Mesodermal cell (in vitro differentiated cells): Measurements from ENCODE around the gene LFNG.

Source experiments
- H3K27ac ChIP-seq: 2 replicates; pipeline ENCODE4 v1.7.0; 2013; ENCODE audit warnings: mild to moderate bottlenecking, low read depth, low read length, moderate library complexity; ENCODE audit not compliant: severe bottlenecking
- H3K36me3 ChIP-seq: 2 replicates; pipeline ENCODE4 v1.7.1; 2013; ENCODE audit warnings: mild to moderate bottlenecking, low read length, moderate library complexity; ENCODE audit not compliant: control insufficient read depth, insufficient read depth
- H3K4me1 ChIP-seq: one replicate; pipeline ENCODE4 v1.7.1; 2013; ENCODE audit warnings: mild to moderate bottlenecking, low read length; ENCODE audit not compliant: insufficient read depth, control insufficient read depth, poor library complexity, severe bottlenecking
- H3K4me3 ChIP-seq: 2 replicates; pipeline ENCODE4 v1.7.0; 2013; ENCODE audit warnings: low read length, control low read depth, mild to moderate bottlenecking; ENCODE audit not compliant: insufficient read depth, poor library complexity, severe bottlenecking; ENCODE audit errors: extremely low read depth
- H3K9me3 ChIP-seq: 2 replicates; pipeline ENCODE4 v1.7.1; 2013; ENCODE audit warnings: mild to moderate bottlenecking, low read length, moderate library complexity; ENCODE audit not compliant: control insufficient read depth
- WGBS, 2 experiments: methylation state at CpG; one replicate each; pipeline ENCODE4 v1.1.5; 2013; ENCODE audit warnings: missing lambda C conversion rate in 2 of 2; ENCODE audit not compliant: insufficient coverage in 2 of 2; 5-methylcytosine and 5-hydroxymethylcytosine counted together

Gene LFNG

DNA sequence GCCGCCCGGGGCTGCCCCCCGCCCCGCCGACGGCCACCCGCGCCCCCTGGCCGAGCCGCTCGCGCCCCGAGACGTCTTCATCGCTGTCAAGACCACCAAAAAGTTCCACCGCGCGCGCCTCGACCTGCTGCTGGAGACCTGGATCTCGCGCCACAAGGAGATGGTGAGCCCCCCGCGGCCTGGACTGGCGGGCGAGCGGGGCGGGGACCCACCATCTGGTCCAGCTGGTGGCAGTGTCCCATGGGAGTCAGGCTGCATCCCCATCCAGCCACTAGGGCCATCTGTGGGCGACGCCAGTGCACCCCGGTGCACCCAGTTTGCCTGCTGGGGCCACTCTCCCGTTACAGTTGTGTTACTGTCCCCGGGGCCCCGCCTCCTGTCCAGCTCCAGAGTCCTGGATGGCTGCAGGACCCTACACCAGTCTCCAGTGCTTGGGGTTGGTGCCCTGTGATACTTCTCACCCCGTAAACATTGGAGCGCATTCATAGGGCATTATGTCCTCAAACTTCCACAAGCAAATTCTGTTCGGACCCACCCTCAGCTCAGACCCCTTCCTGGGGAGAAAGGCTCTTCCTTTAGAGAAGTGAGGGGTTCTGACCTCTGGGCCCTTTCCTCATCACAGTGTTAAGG is 672 bp downstream of the LFNG start:
- H3K4me3 ChIP-seq, result peak overlapping the region; percentile 58
- 1% methylated on average over 27 to 34 of the region's 37 CpGs for WGBS, 2 experiments
- H3K4me1 ChIP-seq, result peaks cover 56% of the 10 kb centered on the region
- no peak overlapping the region for H3K27ac ChIP-seq
- H3K9me3 ChIP-seq, result no peaks in the 10 kb centered on the region
- peaks cover 3% of the 10 kb centered on the region for H3K36me3 ChIP-seq

DNA sequence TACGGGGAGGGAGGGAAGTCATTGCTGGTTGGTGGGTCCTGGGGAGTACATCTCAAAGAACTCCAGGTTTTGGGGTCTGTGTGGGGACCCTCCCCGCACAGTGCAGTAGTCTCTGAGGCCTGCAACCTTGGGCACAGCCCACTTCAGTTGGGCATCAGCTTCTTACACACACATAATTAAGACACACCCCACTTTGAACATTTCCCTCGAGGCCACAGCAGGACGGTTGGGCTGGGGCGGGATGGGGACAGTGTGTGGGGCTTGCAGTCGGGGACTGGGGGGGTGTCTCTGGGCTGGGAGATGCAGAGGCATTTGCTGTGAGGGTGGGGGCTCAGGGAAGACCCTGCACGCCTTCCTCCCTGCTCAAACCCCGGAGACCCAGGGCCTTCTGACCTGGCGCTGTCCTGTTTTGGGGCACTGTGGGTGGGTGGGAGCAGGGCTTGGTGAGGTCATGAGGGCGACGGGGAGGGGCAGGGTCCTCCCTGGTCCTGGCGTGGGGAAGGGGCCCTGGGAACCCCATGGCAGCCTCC is 1.3 kb downstream of the LFNG start:
- 18 to 28% methylated on average over 5 of the region's 12 CpGs for WGBS, 2 experiments
- Histone ChIP-seq H3K27ac (no peak overlapping the region), H3K9me3 (no peaks in the 10 kb centered on the region), H3K4me1 (peaks cover 56% of the 10 kb centered on the region), H3K4me3 (peak overlapping the region; percentile 58), H3K36me3 (peaks cover 6% of the 10 kb centered on the region)

DNA sequence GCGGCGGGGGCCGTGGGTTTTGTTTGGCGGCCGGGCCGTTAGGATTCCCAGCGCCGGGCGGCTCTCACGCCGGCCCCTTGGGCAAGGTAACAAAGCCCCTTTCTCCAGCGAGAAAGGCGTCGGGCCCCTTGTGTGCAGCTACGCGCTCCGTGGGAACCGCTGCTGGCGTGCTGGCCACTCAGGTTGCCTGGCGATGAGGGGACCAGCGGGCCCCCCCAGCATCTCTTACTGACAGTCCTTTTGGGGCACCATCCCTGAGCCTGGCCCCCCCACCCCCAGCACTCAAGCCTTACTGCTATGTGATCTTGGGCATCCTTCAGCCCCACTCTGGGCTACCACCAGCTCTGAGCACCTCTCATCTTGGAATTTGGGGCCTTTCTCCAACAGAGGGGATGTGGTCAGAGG is 1.8 kb downstream of the LFNG start:
- Histone ChIP-seq H3K4me3 (peak overlapping the region; percentile 58), H3K4me1 (peaks cover 52% of the 10 kb centered on the region), H3K27ac (peak overlapping the region; percentile 23), H3K36me3 (peaks cover 9% of the 10 kb centered on the region), H3K9me3 (no peaks in the 10 kb centered on the region)
- WGBS, 2 experiments, result 23 to 36% methylated on average over 19 to 20 of the region's 21 CpGs

DNA sequence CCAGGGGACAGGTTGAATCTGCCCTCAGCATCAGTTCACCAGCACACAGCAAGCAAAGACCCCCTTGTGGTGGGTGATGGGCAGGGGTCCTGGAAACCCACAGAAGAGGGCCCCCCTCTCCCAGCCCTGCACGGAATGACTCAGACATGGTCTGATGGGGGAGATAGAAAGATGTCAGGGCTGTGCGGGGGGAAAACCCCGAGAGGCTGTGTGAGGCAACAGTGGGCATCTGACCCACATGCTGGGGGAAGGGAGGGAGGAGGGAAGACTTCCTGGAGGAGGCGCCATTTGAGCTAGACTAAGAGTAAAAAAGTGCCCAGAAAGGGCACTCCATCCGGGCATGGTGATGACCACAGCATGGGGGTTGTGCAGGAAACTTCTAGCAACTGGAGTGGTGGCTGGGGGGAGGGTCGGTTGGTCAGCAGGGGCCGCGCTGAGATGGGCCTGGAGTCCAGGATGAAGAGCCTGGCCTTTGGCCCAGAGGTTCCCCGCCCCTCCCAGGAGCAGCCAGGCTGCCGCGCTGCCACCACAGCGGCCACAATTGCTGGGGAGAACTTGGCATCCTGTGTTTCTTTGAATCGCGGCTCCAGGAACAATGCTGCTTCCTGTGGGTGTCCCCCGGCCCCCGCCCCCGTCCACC is 2.5 kb downstream of the LFNG start:
- WGBS, 2 experiments, result 31 to 43% methylated on average over 8 to 17 of the region's 17 CpGs
- H3K4me3 ChIP-seq, result peak overlapping the region; percentile 58

DNA sequence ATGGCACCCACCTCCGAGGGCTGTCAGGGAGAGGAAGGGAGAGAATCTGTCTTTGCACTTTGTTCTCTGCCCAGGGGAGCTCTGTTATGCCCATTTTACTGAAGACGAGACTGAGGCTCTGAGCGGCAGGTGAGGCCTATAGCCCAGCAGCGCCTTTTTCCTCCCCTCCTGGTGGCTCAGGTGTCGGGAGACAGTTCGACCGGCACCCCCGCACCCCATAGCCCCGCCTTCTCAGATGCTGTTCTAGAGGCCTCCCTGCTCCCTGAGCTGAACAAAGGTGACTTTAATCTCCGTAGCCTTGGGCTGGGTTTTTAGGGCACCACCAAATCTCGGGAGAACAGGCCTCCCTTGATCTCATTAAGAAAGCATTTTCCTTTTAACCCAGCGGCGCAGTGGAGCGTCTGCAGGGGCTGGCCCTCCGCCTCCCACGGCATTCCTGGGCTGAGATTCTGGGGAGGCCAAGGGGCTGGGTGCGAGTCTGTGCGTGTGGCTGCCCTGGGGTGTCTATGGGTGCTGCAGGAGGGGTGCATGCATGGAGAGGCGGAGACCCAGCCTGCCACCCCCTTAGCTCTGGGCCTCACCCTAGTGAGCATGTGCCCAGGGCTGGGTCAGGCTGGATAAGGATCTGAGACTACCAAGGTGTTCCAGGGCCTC is 3.3 kb downstream of the LFNG start:
- H3K27ac ChIP-seq, result no peak overlapping the region
- peaks cover 44% of the 10 kb centered on the region for H3K4me1 ChIP-seq
- H3K4me3 ChIP-seq, result peak overlapping the region; percentile 58
- WGBS, 2 experiments, result 44 to 45% methylated on average over 18 to 19 of the region's 19 CpGs
- H3K9me3 ChIP-seq, result no peaks in the 10 kb centered on the region
- H3K36me3 ChIP-seq, result peaks cover 22% of the 10 kb centered on the region

More for the DNA sequence above, 2.5 kb downstream of the LFNG start:
- H3K9me3 ChIP-seq, result no peaks in the 10 kb centered on the region
- peak overlapping the region; percentile 5 for H3K27ac ChIP-seq
- peaks cover 45% of the 10 kb centered on the region for H3K4me1 ChIP-seq
- H3K36me3 ChIP-seq, result peaks cover 16% of the 10 kb centered on the region

DNA sequence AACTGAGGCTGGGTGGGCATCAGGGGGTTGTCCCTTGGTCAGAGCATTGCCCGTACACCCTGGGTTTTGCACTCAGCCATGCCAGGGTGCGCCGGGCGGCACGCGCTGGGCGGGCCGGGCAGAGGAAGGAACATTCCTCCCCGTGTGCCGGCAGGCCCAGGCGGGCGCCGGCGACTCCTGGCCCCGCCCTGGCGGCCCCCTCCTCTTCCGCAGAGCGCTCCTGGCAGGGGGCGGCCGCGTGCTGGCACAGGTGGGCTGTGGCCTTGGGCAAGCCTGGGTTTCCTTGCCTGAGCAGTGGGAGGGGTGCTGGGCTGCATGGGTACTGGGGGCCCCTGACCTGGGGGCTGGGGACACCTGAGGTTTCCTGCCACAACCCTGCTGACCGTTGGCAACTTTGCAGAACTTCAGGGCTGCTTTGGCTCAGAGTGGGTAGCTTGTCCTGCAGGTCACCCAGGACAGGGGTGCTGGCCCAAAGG is 3.9 kb downstream of the LFNG start:
- H3K36me3 ChIP-seq, result peaks cover 22% of the 10 kb centered on the region
- H3K4me3 ChIP-seq, result peak overlapping the region; percentile 58
- 21 to 24% methylated on average over 13 to 18 of the region's 22 CpGs for WGBS, 2 experiments
- peaks cover 43% of the 10 kb centered on the region for H3K4me1 ChIP-seq
- H3K27ac ChIP-seq, result no peak overlapping the region
- no peaks in the 10 kb centered on the region for H3K9me3 ChIP-seq

DNA sequence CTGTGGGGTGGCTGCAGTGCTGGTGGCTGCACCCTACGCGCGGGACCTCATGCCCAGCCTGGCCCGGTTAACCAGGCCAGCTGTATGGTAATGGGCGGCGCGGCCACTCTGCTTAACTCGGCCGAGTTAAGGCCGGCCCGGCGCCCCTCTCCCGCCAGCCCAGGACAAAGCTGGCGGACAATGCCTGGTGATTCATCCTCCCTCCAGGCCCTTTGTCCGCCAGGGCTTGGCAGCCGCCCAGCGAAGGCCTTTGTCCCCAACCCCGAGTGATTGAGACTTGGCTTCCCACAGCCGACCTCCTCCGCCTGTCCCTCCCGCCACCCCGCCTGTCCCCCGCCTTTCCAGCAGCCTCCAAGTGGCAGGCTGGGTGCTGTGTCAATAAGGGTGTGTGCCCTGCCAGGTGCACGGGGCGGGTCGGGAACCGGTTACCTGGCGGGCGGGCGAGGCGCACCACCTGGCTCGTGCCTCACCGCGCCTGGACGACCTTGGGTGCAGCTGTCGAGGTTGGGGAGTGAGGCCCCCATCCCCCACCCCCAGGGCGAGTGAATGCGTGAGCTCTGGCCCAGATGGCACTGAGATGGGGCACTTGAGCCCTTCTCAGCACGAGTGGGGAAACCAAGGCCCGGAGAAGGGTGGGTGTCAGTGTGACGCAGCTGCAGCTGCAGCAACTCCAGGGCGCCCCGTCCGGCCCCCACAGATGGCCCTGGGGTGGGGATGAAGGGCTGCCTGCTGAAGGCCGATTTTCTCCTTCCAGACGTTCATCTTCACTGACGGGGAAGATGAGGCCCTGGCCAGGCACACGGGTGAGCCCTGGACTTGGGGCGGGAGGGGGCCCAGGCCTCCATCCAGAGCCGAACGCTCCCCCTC is 4.6 kb downstream of the LFNG start:
- WGBS, 2 experiments, result 36 to 43% methylated on average over 33 to 40 of the region's 51 CpGs
- Histone ChIP-seq H3K4me1 (peaks cover 49% of the 10 kb centered on the region), H3K27ac (peak overlapping the region; percentile 10), H3K4me3 (no peak overlapping the region), H3K36me3 (peaks cover 26% of the 10 kb centered on the region), H3K9me3 (no peaks in the 10 kb centered on the region)

DNA sequence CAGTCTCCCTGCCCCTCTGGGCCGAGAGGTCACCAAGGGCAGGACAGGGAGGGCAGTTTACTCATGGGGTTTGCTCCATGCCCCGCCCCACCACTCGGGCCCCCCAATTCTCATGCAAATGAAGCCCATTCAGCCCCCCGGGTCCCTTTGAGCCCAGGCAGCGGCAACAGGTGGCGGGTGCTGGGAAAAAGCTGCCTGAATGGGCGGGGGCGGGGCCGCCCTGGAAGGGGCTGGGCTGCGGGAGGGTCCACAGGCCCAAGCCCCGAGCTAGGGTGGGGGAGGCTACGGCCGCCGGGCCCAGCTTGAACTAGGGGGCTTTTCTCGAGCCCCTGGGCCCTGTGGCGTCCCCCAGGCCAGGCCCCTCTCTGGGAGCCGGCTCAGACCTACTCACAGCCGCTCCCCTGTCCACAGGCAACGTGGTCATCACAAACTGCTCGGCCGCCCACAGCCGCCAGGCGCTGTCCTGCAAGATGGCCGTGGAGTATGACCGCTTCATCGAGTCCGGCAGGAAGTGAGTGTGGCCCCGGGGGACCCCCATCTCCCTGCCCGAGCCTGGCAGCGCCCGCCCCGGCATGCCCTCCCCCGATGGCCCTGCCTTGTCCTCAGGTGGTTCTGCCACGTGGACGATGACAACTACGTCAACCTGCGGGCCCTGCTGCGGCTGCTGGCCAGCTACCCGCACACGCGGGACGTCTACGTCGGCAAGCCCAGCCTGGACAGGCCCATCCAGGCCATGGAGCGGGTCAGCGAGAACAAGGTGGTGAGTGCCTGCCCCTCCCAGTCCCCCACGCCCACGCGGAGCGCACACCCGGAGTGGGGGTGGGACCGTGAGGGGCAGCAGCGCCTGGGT is 5.5 kb downstream of the LFNG start:
- H3K36me3 ChIP-seq, result peaks cover 31% of the 10 kb centered on the region
- H3K9me3 ChIP-seq, result no peaks in the 10 kb centered on the region
- H3K4me3 ChIP-seq, result no peak overlapping the region
- peaks cover 57% of the 10 kb centered on the region for H3K4me1 ChIP-seq
- WGBS, 2 experiments, result 80% methylated on average over 43 to 46 of the region's 53 CpGs
- no peak overlapping the region for H3K27ac ChIP-seq

DNA sequence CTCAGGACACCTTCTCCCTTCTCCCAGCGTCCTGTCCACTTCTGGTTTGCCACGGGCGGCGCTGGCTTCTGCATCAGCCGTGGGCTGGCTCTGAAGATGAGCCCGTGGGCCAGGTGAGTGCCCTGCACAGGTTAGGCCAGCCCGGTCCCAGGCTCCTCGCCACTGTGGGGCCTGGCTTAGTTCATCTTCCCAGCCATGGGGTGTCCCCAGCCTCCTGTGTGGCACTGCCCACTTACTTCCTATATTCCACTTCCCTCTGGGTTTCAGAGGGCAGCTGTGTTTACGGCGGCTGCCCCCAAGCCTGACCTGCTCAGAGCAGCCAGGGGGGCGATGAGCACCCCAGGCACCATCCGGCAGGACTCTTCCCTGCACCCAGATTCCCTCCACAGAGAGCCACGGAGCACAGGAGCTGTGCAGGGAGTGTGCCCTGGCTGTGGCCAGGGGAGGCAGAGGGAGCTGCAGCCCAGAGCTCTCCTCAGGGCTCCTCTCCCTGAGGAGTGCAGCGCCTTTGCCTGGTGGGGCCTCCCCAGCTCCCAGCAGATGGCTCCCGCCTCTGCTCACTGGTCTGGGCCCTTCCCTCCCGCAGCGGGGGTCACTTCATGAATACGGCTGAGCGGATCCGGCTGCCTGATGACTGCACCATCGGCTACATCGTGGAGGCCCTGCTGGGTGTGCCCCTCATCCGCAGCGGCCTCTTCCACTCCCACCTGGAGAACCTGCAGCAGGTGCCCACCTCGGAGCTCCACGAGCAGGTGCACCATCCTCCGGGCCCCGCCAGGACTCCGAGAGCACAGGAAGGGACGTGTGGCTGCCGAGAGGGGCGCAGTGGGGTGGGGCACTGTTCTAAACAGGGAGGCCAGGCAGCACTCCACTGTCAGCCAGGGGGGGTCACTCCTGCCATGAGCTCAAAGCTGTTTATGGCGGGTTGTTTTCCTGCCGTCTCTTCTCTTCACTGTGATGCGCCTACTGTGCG is 6.4 kb downstream of the LFNG start:
- Histone ChIP-seq H3K9me3 (no peaks in the 10 kb centered on the region), H3K4me1 (peaks cover 66% of the 10 kb centered on the region), H3K27ac (no peak overlapping the region), H3K4me3 (no peak overlapping the region), H3K36me3 (peaks cover 31% of the 10 kb centered on the region)
- WGBS, 2 experiments, result 91 to 93% methylated on average over 35 to 36 of the region's 36 CpGs
